BJ (cell line): ENCODE measurements around the gene SLC35F4. TPM values are rescaled to one million over a fixed set of nuclear protein-coding genes. Genes with fewer than 3 reads are reported as not detected.
A peak's percentile ranks its signal among the peaks of the same experiment; 100 is the strongest.
"Not testable (repeated sequence)": the region's sequence is repeated elsewhere in the genome, so short reads cannot be mapped to it uniquely, and the experiment has no call there.

ENCODE experiments used
- CTCF ChIA-PET: fragments of 350-600 bp; formaldehyde crosslinking; extraction: SDS; loops from one replicate; lab custom pipeline; 2021; ENCODE audit warnings: antibody characterized with exemption, inconsistent platforms; lab: Yijun Ruan, JAX
- POLR2A ChIA-PET: fragments of 300-600 bp; sonication (Branson Sonifier 250); formaldehyde crosslinking; extraction: SDS; loops from one replicate; lab custom pipeline; 2021; ENCODE audit warnings: antibody characterized with exemption; lab: Charles Lee
- DNase-seq: peaks from one replicate; pipeline ENCODE4 v3.0.0-alpha.2; 2011; ENCODE audit warnings: low read depth
- H3K27me3 ChIP-seq: 2 replicates; pipeline ENCODE4 v1.6.0; 2011; ENCODE audit warnings: low read length; ENCODE audit not compliant: control insufficient read depth, insufficient read depth
- H3K36me3 ChIP-seq: 2 replicates; pipeline ENCODE4 v1.5.1; 2011; ENCODE audit warnings: low read length; ENCODE audit not compliant: control insufficient read depth, insufficient read depth
- H3K4me3 ChIP-seq: 2 replicates; pipeline ENCODE4 v1.5.1; 2011; ENCODE audit warnings: low read depth, mild to moderate bottlenecking, control low read depth, low read length
- polyA plus RNA-seq: library from polyadenylated mRNA; depleted of rRNA; stranded (reverse); fragments of >200 nt; gene quantifications from 2 replicates; pipeline ENCODE4 v1.2.3, GENCODE V29; 2011
- TF ChIP-seq, protein P1 (sequence below): IDR thresholded peaks from 2 replicates; pipeline ENCODE4 v1.5.1; 2011; ENCODE audit warnings: low read depth, mild to moderate bottlenecking, control low read depth, inconsistent platforms, low read length, moderate library complexity; ENCODE audit not compliant: insufficient read depth

SLC35F4 gene
- polyA plus RNA-seq, 1 experiment: not detected

DNA sequence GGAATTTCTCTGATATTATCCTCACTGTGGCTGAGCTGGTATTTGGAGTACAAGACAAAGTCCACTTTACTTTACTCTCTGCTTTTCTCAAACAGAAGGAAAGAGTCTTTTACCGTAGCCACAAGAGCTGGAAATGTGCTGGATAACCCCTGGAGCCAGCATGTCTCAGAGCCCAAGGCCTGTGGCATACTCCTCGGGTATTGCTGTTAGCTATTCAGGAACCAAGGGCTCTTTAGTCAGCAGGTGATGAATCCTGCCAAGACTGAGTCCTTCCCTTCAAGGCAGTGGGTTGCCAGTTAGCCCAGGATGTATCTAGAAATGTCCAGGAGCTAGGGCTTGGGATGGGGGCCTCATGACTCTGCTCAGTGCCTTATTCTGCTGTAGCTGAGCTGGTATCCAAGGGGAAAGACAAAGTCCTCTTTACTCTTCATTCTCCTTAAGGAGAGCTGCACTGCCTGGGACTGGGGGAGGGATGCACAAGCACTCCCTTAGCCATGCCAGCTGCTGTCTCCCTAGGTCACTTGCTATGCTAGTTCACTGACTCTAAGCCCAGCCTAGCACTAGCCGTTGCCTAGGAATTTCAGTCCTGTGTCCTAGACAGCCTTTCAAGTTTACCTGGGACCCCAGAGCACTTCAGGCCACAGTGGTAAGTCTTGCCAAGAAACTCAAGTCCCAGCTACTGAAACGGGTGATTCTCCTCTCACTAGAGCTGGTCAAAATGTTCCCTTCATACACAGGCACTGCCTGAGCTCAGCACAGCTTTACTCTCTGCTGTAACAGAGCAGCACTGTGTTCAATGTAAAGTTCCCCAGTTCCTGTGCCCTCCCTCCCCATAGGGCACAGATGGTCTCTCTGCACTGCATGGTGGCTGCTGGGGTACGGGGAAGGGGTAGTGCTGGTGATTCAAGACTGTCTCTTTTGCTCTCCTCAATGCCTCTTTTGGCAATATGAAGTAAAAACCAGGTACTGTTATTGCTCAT lies 136.4 kb downstream of the SLC35F4 start:
- Histone ChIP-seq H3K36me3 (no peaks in the 10 kb centered on the region), H3K27me3 (no peaks in the 10 kb centered on the region), H3K4me3 (no peak overlapping the region)
- ChIA-PET POLR2A (no interaction called here), CTCF (interaction anchor here (0.8 kb wide), 1 partner anchor 164 kb away, joined by 4 read pairs; no protein-coding TSS in a partner anchor)
- no peak for DNase-seq
- TF ChIP-seq, protein P1, sequence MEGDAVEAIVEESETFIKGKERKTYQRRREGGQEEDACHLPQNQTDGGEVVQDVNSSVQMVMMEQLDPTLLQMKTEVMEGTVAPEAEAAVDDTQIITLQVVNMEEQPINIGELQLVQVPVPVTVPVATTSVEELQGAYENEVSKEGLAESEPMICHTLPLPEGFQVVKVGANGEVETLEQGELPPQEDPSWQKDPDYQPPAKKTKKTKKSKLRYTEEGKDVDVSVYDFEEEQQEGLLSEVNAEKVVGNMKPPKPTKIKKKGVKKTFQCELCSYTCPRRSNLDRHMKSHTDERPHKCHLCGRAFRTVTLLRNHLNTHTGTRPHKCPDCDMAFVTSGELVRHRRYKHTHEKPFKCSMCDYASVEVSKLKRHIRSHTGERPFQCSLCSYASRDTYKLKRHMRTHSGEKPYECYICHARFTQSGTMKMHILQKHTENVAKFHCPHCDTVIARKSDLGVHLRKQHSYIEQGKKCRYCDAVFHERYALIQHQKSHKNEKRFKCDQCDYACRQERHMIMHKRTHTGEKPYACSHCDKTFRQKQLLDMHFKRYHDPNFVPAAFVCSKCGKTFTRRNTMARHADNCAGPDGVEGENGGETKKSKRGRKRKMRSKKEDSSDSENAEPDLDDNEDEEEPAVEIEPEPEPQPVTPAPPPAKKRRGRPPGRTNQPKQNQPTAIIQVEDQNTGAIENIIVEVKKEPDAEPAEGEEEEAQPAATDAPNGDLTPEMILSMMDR: no peak

DNA sequence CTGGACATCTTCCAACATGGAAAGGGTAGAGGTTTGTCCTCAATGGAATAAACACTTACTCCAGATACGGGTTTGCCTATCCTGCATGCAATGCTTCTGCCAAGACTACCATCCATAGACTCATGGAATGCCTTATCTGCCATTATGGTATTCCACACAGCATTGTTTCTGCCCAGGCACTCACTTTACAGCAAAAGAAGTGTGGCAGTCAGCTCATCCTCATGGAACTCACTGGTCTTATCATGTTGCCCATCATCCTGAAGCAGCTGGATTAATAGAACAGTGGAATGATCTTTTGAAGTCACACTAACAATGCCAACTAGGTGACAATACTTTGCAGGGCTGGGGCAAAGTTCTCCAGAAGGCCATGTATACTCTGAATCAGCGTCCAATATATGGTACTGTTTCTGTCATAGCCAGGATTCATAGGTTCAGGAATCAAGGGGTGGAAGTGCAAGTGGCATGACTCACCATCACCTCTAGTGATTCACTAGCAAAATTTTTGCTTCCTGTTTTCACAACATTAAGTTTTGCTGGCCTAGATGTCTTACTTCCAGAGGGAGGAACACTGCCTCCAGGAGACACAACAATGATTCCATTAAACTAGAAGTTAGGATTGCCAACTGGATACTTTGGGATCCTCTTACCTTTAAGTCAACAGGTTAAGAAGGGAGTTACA lies 140.4 kb downstream of the SLC35F4 start:
- no peak overlapping the region for H3K4me3 ChIP-seq
- DNase-seq: peak; percentile 4
- ChIA-PET POLR2A (no interaction called here), CTCF (no interaction called here)
- TF ChIP-seq, protein P1: no peak
- no peaks in the 10 kb centered on the region for H3K36me3 ChIP-seq
- H3K27me3 ChIP-seq: no peaks in the 10 kb centered on the region

DNA sequence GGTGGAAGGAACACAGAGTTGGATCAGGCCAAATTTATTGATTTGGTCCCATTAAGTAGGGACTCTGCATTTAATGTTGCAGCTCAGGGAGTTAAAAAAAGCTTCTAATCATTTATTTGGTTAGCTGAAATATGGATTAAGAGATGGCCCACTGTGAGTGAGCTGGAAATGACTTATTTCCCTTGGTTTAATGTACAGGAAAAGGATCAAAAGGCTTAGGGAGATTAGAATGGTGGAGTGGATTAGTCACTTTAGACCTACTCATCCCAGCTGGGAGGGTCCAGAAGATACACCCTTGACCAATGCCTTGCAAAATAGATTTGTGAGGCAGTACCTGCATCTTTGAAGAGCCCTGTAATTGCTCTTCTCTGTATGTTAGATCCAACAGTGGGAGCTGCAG lies 143.8 kb downstream of the SLC35F4 start:
- H3K36me3 ChIP-seq, DNase-seq, H3K27me3 ChIP-seq, CTCF ChIA-PET, POLR2A ChIA-PET, H3K4me3 ChIP-seq: not testable (repeated sequence)

DNA sequence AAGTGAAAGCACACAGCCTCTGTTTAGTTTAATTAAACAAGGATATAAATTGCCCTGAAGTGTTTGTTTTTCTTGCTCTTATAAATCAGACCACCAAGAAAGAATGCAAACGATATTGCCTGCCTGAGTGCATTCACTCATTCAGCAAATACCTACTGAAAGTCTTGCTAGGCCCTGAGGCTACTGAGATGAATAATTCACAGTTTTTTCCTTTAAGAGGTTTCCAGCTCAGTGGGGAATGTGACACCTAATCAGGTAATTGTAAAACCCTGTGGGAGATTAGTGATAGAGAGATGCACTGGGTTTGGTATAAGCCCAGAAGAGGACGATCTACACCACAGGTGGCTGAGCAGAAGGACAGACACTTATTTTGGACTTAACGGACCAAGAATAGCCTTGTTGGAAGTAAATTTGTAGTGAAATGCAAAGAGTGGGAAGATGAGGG lies 151.4 kb downstream of the SLC35F4 start:
- no peak for DNase-seq
- H3K27me3 ChIP-seq: no peaks in the 10 kb centered on the region
- ChIA-PET POLR2A (no interaction called here), CTCF (no interaction called here)
- H3K36me3 ChIP-seq: no peaks in the 10 kb centered on the region
- H3K4me3 ChIP-seq: no peak overlapping the region
- TF ChIP-seq, protein P1: no peak

DNA sequence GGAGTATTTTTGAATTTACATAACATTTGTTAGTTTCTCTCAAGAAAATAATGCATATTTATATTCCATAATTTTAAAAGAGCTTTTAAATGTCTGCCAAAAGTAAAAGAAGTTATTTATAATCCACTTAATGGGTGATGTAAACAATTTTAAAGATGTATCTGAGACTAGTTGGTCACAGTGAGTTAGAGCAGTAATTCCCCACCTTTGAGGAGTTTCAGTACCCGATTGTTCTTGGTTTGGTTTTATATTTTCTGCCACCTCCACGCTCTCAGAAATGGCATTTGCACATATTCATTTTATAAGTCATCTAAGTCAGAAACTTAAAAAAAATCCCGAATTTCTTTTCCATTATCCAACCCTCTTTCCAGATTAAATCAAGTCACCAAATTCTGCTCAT lies 153.2 kb downstream of the SLC35F4 start:
- Histone ChIP-seq H3K4me3 (no peak overlapping the region), H3K36me3 (no peaks in the 10 kb centered on the region), H3K27me3 (no peaks in the 10 kb centered on the region)
- ChIA-PET POLR2A (no interaction called here), CTCF (interaction anchor here (1.0 kb wide), 1 partner anchor 20 kb away, joined by 5 read pairs; no protein-coding TSS in a partner anchor)
- TF ChIP-seq, protein P1: no peak
- no peak for DNase-seq
